NCI-H460 (cell line): Measurements from ENCODE around the gene DIPK1C. TPM values are rescaled to one million over a fixed set of nuclear protein-coding genes. Genes with fewer than 3 reads are reported as not detected.
A peak's percentile ranks its signal among the peaks of the same experiment; 100 is the strongest.
"Not testable (repeated sequence)": the region's sequence is repeated elsewhere in the genome, so short reads cannot be mapped to it uniquely, and the experiment has no call there.

ENCODE experiments used
- DNase-seq: peaks from one replicate; pipeline ENCODE4 v3.0.0-alpha.2; 2016; ENCODE audit warnings: low read depth; ENCODE audit errors: extremely low read depth
- polyA plus RNA-seq: library from polyadenylated mRNA; depleted of rRNA; stranded (reverse); fragments of >200 nt; gene quantifications from 2 replicates; pipeline ENCODE4 v1.2.3, GENCODE V29; 2014; cell fraction: nucleus; rRNA removed
- total RNA-seq: library from RNA; depleted of rRNA; stranded (reverse); fragments of >200 nt; shearing (Covaris generic); gene quantifications from 2 replicates; pipeline ENCODE4 v1.2.3, GENCODE V29; 2014; rRNA removed

DIPK1C gene
- not detected in 2 replicates for total RNA-seq
- polyA plus RNA-seq = not detected in 2 replicates

GRCh38 chr18:74457043-74457724, at the start of gene DIPK1C:
Gene DIPK1C (minus strand): TSS chr18:74457308. CDS start chr18:74457259, 49 bp downstream.
- no peak for DNase-seq

DNA sequence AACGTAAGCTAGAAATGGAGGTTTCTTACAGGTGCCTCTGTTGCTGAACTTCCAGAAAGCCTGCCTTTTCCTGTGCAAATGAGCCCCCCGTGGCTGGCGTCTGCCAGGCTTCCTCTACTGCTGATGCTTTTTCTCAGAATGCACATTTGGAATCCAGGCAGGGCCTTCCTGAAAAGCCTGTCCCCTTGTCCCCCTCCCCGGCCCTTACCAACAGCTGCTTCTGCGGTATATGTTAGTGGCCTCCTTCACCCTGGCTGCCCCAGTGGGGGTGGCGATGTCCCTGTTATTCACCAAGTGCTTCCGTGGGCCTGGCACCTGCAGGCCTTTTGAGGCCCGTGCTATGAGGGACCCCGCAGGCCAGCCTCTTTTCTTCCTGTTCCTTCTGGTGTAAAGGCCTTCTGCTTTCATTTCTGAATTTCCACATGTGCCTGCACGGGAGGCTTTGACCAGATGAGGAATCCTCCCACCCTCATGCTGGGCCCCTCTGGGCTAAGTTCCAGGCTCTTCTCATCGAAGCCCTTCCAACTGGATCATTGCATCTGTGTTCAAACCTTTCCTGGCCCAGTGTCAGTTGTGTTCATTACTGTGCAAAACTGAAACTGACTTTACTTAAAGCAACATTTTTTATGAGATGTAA, 49.5 kb upstream of the DIPK1C start:
- no peak for DNase-seq

DNA sequence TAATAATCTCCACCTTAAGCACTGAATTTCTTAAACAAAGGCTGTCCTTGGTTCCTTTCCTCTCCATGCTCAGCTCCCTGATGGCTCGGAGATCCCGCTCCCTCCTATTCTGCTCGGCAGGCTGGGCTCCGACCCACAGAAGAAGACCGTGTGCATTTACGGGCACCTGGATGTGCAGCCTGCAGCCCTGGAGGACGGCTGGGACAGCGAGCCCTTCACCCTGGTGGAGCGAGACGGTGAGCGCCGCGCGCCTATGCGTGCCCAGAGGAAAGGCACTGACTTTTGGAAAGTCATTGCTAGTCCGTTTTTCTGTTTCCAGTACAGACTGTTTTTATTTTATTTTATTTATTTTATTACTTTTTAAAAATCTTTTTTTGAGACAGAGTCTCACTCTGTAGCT, 48.7 kb upstream of the DIPK1C start:
- no peak for DNase-seq

GRCh38 chr18:74503137-74503536, 46.0 kb upstream of the DIPK1C start:
- no peak for DNase-seq

DNA sequence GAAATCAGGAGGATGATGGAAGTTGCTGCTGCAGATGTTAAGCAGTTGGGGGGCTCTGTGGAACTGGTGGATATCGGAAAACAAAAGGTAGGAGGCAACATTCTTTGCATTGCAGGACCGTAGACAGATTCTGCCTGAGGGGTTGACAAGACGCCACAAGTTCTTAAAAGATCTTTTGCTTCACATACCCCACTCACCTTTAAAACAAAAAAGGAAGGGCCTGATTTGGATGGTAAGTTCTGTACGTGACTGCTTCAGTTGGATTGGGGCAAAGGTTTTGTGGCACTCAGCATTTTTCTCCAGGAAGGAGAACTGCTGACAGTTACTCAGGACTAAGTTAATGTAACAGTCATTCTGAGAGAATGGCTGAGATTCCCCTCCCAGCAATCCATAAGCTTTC, 44.3 kb upstream of the DIPK1C start:
- no peak for DNase-seq

DNA sequence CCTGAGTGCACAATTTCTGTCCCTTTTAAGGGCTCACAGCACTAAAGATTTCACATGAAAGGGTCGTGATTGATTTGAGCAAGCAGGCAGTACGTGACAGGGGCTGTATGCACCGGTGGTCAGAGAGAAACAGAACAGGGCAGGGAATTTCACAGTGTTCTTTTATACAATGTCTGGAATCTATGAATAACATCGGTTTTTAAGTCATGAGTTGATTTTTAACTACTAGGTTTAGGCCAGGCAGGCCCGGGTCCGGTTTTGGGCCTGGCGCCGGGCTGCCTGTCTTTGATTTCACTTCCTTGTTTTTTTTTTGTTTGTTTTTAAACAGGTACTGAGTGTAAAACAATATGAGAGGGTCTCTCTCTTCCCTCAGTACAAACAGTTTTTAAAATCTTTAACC, 43.7 kb upstream of the DIPK1C start:
- DNase-seq = not testable (repeated sequence)

GRCh38 chr18:74500372-74500771, 43.3 kb upstream of the DIPK1C start:
- no peak for DNase-seq

- no peak for DNase-seq
These were observed 42.5 kb upstream of the DIPK1C start for GRCh38 chr18:74499633-74500032.

GRCh38 chr18:74498712-74499627, 41.9 kb upstream of the DIPK1C start:
- peak; percentile 29 for DNase-seq

GRCh38 chr18:74497778-74498177, 40.7 kb upstream of the DIPK1C start:
- DNase-seq = no peak

DNA sequence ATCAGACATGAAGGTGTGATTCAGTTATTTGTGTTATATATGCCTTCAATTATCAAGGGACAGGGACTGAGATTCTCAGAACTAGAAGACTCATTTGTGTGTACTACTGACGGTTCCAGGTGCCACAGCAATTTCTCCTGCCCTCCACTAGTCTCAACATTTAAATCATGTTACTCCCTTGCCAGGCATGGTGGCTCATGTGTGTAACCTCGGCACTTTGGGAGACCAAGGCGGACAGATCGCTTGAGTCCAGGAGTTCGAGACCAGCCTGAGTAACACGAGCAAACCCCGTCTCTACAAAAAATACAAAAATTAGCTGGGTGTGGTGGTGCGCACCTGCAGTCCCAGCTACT, 40.2 kb upstream of the DIPK1C start:
- no peak for DNase-seq

DNA sequence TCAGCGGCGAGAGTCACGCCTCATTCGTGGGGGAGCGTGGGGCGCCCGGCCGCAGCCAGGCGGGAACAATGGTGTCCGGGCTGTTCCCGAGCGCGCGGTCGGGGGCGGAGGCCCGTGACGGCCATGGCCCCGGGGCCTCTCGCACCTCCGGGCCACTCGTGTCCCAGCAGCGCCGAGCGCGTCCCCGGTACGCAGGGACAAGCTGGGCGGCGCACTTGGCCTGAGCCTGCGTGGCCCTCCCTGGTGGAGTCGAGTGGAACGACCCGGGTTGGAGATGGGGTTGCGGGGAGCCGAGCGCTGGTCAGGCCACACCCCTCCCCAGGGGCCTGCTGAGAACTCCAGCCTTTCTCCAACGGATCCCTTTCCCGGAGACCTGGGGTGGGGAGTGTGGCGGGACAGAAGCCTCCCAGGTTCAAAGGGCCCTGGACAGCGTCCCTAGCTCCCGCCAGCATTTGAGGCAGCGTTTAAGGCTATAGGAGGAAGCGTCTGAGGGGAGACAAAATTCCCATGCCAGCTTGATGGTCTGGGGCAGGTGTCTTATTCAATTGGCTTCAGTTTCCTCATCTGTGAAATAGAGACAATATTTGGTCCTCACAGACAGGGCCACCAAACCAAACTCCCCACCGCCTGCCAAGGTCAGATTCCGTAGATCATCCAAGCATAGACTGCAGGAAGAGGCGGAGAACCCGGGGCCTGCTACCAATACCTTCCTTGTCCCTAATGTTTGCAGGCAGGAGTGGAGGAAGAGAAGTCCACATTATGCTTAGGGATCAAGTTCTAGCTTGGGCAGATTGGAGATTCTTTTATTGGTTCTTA, 39.6 kb upstream of the DIPK1C start:
- DNase-seq = peak; percentile 29

GRCh38 chr18:74495581-74496507, 38.7 kb upstream of the DIPK1C start, which contains the start of gene CNDP2:
Gene CNDP2 (plus strand): TSS chr18:74496363. CDS start chr18:74499974, 3,611 bp downstream.
- DNase-seq = peak; percentile 97

- DNase-seq = no peak
These were observed 37.4 kb upstream of the DIPK1C start for GRCh38 chr18:74494514-74494913.

DNA sequence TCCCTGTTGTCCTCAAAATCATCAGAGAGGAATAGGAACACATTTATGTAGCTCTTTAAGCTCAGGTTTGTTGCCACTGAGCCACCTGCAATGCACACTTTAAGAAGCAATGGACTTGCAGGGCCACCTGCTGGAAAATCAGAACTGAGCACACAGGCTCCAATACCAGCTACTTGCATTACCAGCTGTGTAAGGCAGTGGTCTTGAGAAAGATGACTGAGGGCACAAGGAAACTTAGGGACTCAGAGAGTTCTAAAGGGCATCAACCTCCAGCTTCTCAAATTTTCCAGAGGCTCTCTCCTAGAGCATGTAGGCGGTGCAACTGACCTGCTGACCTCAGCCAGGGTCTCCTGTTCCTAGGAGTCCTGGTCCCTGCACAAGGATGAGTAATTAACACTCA, 36.6 kb upstream of the DIPK1C start:
- DNase-seq = peak; percentile 38

- no peak for DNase-seq
These were observed 35.2 kb upstream of the DIPK1C start for GRCh38 chr18:74492259-74492658.

- no peak for DNase-seq
These were observed 32.6 kb upstream of the DIPK1C start for GRCh38 chr18:74489676-74490075.

DNA sequence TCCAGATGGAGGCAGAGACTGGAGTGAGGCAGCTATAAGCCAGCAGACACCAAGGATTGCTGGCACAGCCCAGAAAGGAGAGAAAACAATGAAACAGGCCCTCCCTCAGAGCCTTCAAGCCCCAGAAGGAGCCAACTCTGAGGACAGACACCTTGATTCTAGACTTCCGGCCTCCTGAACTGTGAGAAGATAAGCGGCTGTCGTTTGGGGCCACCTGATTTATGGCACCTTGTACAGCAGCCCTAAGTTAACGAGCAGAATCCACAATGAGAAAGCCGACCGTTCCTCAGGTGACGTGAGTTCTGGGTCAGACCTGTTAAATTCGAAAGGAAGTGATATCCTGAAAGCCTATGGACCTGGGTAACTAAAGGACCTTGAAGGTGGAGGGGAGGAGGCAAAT, 31.8 kb upstream of the DIPK1C start:
- no peak for DNase-seq

DNA sequence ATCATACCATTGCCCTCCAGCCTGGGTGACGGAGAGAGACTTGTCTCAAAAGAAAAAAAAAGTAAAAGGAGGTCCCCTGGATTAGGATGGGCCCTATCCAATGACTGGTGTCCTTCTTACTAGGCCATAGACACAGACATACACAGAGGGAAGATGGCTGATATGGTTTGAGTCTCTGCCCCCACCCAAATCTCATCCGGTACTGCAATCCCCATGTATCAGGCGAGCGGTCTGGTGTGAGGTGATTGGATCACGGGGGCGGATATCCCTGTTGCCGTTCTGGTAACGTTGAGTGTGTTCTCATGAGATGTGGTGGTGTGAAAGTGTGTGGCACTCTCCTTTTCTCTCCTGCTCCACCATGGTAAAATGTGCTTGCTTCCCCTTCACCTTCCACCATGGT, 31.2 kb upstream of the DIPK1C start:
- DNase-seq = no peak
